CD14-positive monocyte (primary cell): ENCODE data around the gene PLCB1. TPM values are rescaled to one million over a fixed set of nuclear protein-coding genes. Genes with fewer than 3 reads are reported as not detected.

Source experiments
- DNase-seq, 3 donors: peaks; one replicate each; pipeline ENCODE4 v3.0.0-alpha.2; 2011 to 2022
- H2AFZ ChIP-seq: 2 replicates; pipeline ENCODE4 v1.6.0; 2012; ENCODE audit warnings: mild to moderate bottlenecking, low read depth, low read length, inconsistent platforms; ENCODE audit not compliant: insufficient read depth, poor library complexity, severe bottlenecking
- H3K27ac ChIP-seq, 2 donors: 1 replicate in 1 of 2; 2 replicates in 1 of 2; pipeline ENCODE4 v1.5.1; 2012 to 2013; ENCODE audit warnings: low read length in 2 of 2, control low read depth in 1 of 2, inconsistent platforms in 1 of 2, low read depth in 1 of 2, mild to moderate bottlenecking in 1 of 2
- H3K27me3 ChIP-seq, 2 donors: one replicate each; pipeline versions ENCODE4 v1.6.0 to v1.6.1; 2011 to 2013; ENCODE audit warnings: low read length in 2 of 2; ENCODE audit not compliant: control insufficient read depth in 2 of 2, insufficient read depth in 2 of 2
- H3K36me3 ChIP-seq, 2 donors: replicated peaks in 1 of 2; 1 replicate in 1 of 2; 2 replicates in 1 of 2; pipeline versions ENCODE4 v1.5.1 to v1.6.1; 2012 to 2013; ENCODE audit warnings: low read length in 2 of 2, control low read depth in 1 of 2, inconsistent platforms in 1 of 2, mild to moderate bottlenecking in 1 of 2; ENCODE audit not compliant: insufficient read depth in 2 of 2, control insufficient read depth in 1 of 2
- H3K4me1 ChIP-seq, 2 donors: 1 replicate in 1 of 2; 2 replicates in 1 of 2; pipeline versions ENCODE4 v1.5.1 to v1.6.1; 2012 to 2013; ENCODE audit warnings: low read length in 2 of 2, control low read depth in 1 of 2, inconsistent platforms in 1 of 2, mild to moderate bottlenecking in 1 of 2, moderate library complexity in 1 of 2; ENCODE audit not compliant: insufficient read depth in 2 of 2, control insufficient read depth in 1 of 2
- H3K4me2 ChIP-seq: replicated peaks from 2 replicates; pipeline ENCODE3; 2012; ENCODE audit warnings: low read length, moderate library complexity, mild to moderate bottlenecking; ENCODE audit not compliant: poor library complexity, severe bottlenecking; ENCODE audit errors: extremely low read depth
- H3K4me3 ChIP-seq, 3 experiments: fragments of 200-600 bp in 1 of 3; sonication (generic) in 1 of 3; replicated peaks in 1 of 3; 1 replicate in 2 of 3; 2 replicates in 1 of 3; pipeline ENCODE4 v1.5.1; 2011 to 2013; ENCODE audit warnings: low read length in 3 of 3, mild to moderate bottlenecking in 3 of 3, control low read depth in 2 of 3, low read depth in 2 of 3, inconsistent platforms in 1 of 3, moderate library complexity in 1 of 3
- H3K79me2 ChIP-seq: 2 replicates; pipeline ENCODE4 v1.6.0; 2012; ENCODE audit warnings: mild to moderate bottlenecking, control low read depth, inconsistent platforms, low read length, moderate library complexity; ENCODE audit not compliant: insufficient read depth
- H3K9ac ChIP-seq: 2 replicates; pipeline ENCODE4 v1.6.0; 2017; ENCODE audit warnings: low read length, mild to moderate bottlenecking; ENCODE audit not compliant: insufficient read depth, poor library complexity, severe bottlenecking
- H3K9me3 ChIP-seq, 2 donors: replicated peaks in 1 of 2; 1 replicate in 1 of 2; 2 replicates in 1 of 2; pipeline versions ENCODE4 v1.5.1 to v1.6.1; 2012 to 2013; ENCODE audit warnings: low read length in 2 of 2, control low read depth in 1 of 2; ENCODE audit not compliant: control insufficient read depth in 1 of 2, insufficient read depth in 1 of 2
- H4K20me1 ChIP-seq: 2 replicates; pipeline ENCODE4 v1.6.0; 2012; ENCODE audit warnings: mild to moderate bottlenecking, low read length, control low read depth, moderate library complexity; ENCODE audit not compliant: insufficient read depth
- H3K27ac Mint-ChIP-seq, 7 donors: one replicate each; pipeline ENCODE4 v1.8.0; 2020; ENCODE audit warnings: mild to moderate bottlenecking in 7 of 7, mixed read lengths in 7 of 7, moderate library complexity in 6 of 7, inconsistent platforms in 2 of 7
- H3K27me3 Mint-ChIP-seq, 3 donors: one replicate each; pipeline ENCODE4 v1.8.0; 2021 to 2022; ENCODE audit warnings: low read depth in 3 of 3, mild to moderate bottlenecking in 3 of 3, mixed read lengths in 3 of 3, moderate library complexity in 3 of 3, inconsistent platforms in 1 of 3
- H3K36me3 Mint-ChIP-seq, 2 donors: one replicate each; pipeline ENCODE4 v1.8.0; 2020; ENCODE audit warnings: mixed read lengths in 2 of 2, inconsistent platforms in 1 of 2, mild to moderate bottlenecking in 1 of 2
- H3K4me1 Mint-ChIP-seq: one replicate; pipeline ENCODE4 v1.8.0; 2020; ENCODE audit warnings: mild to moderate bottlenecking, mixed read lengths
- H3K4me3 Mint-ChIP-seq, 2 donors: one replicate each; pipeline ENCODE4 v1.8.0; 2020; ENCODE audit warnings: mild to moderate bottlenecking in 2 of 2, mixed read lengths in 2 of 2, moderate library complexity in 1 of 2
- H3K9me3 Mint-ChIP-seq, 7 donors: one replicate each; pipeline ENCODE4 v1.8.0; 2020 to 2022; ENCODE audit warnings: mixed read lengths in 7 of 7, mild to moderate bottlenecking in 6 of 7, moderate library complexity in 6 of 7, inconsistent platforms in 2 of 7
- CTCF ChIP-seq: fragments of 200-600 bp; IDR thresholded peaks from one replicate; pipeline ENCODE4 v1.8.0; 2022; ENCODE audit warnings: antibody characterized with exemption, mild to moderate bottlenecking
- WGBS: methylation state at CpG from one replicate; pipeline ENCODE4 v1.1.5; 2013; ENCODE audit warnings: missing lambda C conversion rate; ENCODE audit not compliant: insufficient coverage; 5-methylcytosine and 5-hydroxymethylcytosine counted together
- intact Hi-C, 2 donors: fragments of 100-400 bp; cut with micrococcal nuclease; formaldehyde crosslinking; loops; one replicate each; pipeline versions ENCODE4 v1.15.0 to v1.15.1; 2023
- polyA plus RNA-seq, 3 donors: library from polyadenylated mRNA; depleted of rRNA in 1 of 3; unstranded in 2 of 3; stranded (reverse) in 1 of 3; fragments of 300-500 nt in 2 of 3; fragments of >200 nt in 1 of 3; fragmentation: Illumina TruSeq in 2 of 3; gene quantifications; 1 replicate in 2 of 3; 2 replicates in 1 of 3; pipeline ENCODE4 v1.2.3, GENCODE V29; 2012 to 2021

Gene PLCB1
- polyA plus RNA-seq, 3 donors = 8.6 to 16.4 (median 13.2) TPM

- Mint-ChIP-seq H3K4me1 (peaks cover 32% of the 10 kb centered on the region), H3K27ac (peak overlapping the region in 2 of 7 donors; percentile 8 to 22), H3K27me3 (no peaks in the 10 kb centered on the region), H3K9me3 (peaks cover 0 to 4% (median 0%) of the 10 kb centered on the region in 7 donors), H3K36me3 (peaks cover 0 to 3% of the 10 kb centered on the region in 2 donors), H3K4me3 (peak overlapping the region; percentile 11 to 62)
- Histone ChIP-seq H3K27me3 (no peaks in the 10 kb centered on the region), H3K4me2 (peak overlapping the region; percentile 32), H3K79me2 (no peaks in the 10 kb centered on the region), H2AFZ (no peak overlapping the region), H3K4me3 (peak overlapping the region in 1 of 3 experiments; percentile 18), H3K27ac (no peak overlapping the region), H4K20me1 (no peaks in the 10 kb centered on the region), H3K36me3 (no peaks in the 10 kb centered on the region), H3K9me3 (no peaks in the 10 kb centered on the region), H3K9ac (no peak overlapping the region), H3K4me1 (peaks cover 12 to 21% of the 10 kb centered on the region in 2 donors)
- no CpG with 5 or more reads among the region's 9 CpGs for WGBS
- no peak for DNase-seq
- TF ChIP-seq CTCF = no peak
- intact Hi-C loops = no loop called here
These were observed 410.0 kb downstream of the PLCB1 start for GRCh38 chr20:8542110-8542486.

GRCh38 chr20:8545212-8545611 lies 413.1 kb downstream of the PLCB1 start:
- Histone ChIP-seq H3K4me2 (no peak overlapping the region), H3K27me3 (no peaks in the 10 kb centered on the region), H3K4me3 (no peak overlapping the region), H3K27ac (no peak overlapping the region), H3K36me3 (no peaks in the 10 kb centered on the region), H3K79me2 (no peaks in the 10 kb centered on the region), H2AFZ (no peak overlapping the region), H3K4me1 (peaks cover 17 to 24% of the 10 kb centered on the region in 2 donors), H3K9ac (no peak overlapping the region), H3K9me3 (no peaks in the 10 kb centered on the region), H4K20me1 (no peaks in the 10 kb centered on the region)
- H3K27me3 Mint-ChIP-seq = peaks cover 0 to 5% (median 0%) of the 10 kb centered on the region in 3 donors
- no peaks in the 10 kb centered on the region for H3K36me3 Mint-ChIP-seq
- no peak for TF ChIP-seq CTCF
- H3K4me1 Mint-ChIP-seq = peaks cover 38% of the 10 kb centered on the region
- DNase-seq = no peak
- intact Hi-C loops = no loop called here
- H3K27ac Mint-ChIP-seq = no peak overlapping the region
- H3K4me3 Mint-ChIP-seq = no peak overlapping the region
- peaks cover 0 to 8% (median 6%) of the 10 kb centered on the region in 7 donors for H3K9me3 Mint-ChIP-seq
- 94% methylated on average over 3 of the region's 3 CpGs for WGBS
